Measurements from ENCODE around the gene CPNE4.
"Not testable (repeated sequence)": the region's sequence is repeated elsewhere in the genome, so short reads cannot be mapped to it uniquely, and the experiment has no call there.

CPNE4 gene

GRCh38 chr3:131491775-131492174 is 543.0 kb downstream of the CPNE4 start:
- no peak overlapping the region for H3K27ac ChIP-seq
- no peak for DNase-seq
- H3K27me3 ChIP-seq (ENCODE audit: insufficient read depth, low read depth, severe bottlenecking) = no peaks in the 10 kb centered on the region
- H3K9me3 ChIP-seq (ENCODE audit: severe bottlenecking) = no peaks in the 10 kb centered on the region
- no peak overlapping the region for H3K4me3 ChIP-seq (ENCODE audit: low read depth, low read length)
- TF ChIP-seq CTCF (IDR thresholded peaks at IDR 0.05; ENCODE audit: low read depth, low read length) = no peak
- peaks cover 50% of the 10 kb centered on the region for H3K36me3 ChIP-seq

GRCh38 chr3:131491084-131491483 is 543.7 kb downstream of the CPNE4 start:
- H3K27me3 ChIP-seq (ENCODE audit: insufficient read depth, low read depth, severe bottlenecking) = no peaks in the 10 kb centered on the region
- H3K36me3 ChIP-seq = peaks cover 43% of the 10 kb centered on the region
- DNase-seq = no peak
- H3K9me3 ChIP-seq (ENCODE audit: severe bottlenecking) = no peaks in the 10 kb centered on the region
- no peak for TF ChIP-seq CTCF (IDR thresholded peaks at IDR 0.05; ENCODE audit: low read depth, low read length)
- H3K4me3 ChIP-seq (ENCODE audit: low read depth, low read length) = no peak overlapping the region
- no peak overlapping the region for H3K27ac ChIP-seq

- H3K36me3 ChIP-seq = peaks cover 21% of the 10 kb centered on the region
- not testable (repeated sequence) for H3K27ac ChIP-seq; DNase-seq; H3K4me3 ChIP-seq (ENCODE audit: low read depth, low read length); H3K9me3 ChIP-seq (ENCODE audit: severe bottlenecking); H3K27me3 ChIP-seq (ENCODE audit: insufficient read depth, low read depth, severe bottlenecking)
Observed at GRCh38 chr3:131486545-131486944, 548.3 kb downstream of the CPNE4 start.

GRCh38 chr3:131485119-131485518 is 549.7 kb downstream of the CPNE4 start:
- DNase-seq = no peak
- Histone ChIP-seq H3K36me3 (peaks cover 21% of the 10 kb centered on the region), H3K27me3 (ENCODE audit: insufficient read depth, low read depth, severe bottlenecking) (no peaks in the 10 kb centered on the region), H3K9me3 (ENCODE audit: severe bottlenecking) (no peaks in the 10 kb centered on the region), H3K4me3 (ENCODE audit: low read depth, low read length) (no peak overlapping the region), H3K27ac (no peak overlapping the region)
- TF ChIP-seq CTCF (IDR thresholded peaks at IDR 0.05; ENCODE audit: low read depth, low read length) = no peak

GRCh38 chr3:131484496-131485111 is 550.2 kb downstream of the CPNE4 start:
- no peaks in the 10 kb centered on the region for H3K9me3 ChIP-seq (ENCODE audit: severe bottlenecking)
- H3K27ac ChIP-seq = no peak overlapping the region
- no peak for DNase-seq
- H3K4me3 ChIP-seq (ENCODE audit: low read depth, low read length) = no peak overlapping the region
- H3K36me3 ChIP-seq = peaks cover 21% of the 10 kb centered on the region
- no peak for TF ChIP-seq CTCF (IDR thresholded peaks at IDR 0.05; ENCODE audit: low read depth, low read length)
- H3K27me3 ChIP-seq (ENCODE audit: insufficient read depth, low read depth, severe bottlenecking) = no peaks in the 10 kb centered on the region

Data from WERI-Rb-1 (cell line).